ENCODE data around the gene RNF213.
"Not testable (repeated sequence)": the region's sequence is repeated elsewhere in the genome, so short reads cannot be mapped to it uniquely, and the experiment has no call there.

RNF213 gene

DNA sequence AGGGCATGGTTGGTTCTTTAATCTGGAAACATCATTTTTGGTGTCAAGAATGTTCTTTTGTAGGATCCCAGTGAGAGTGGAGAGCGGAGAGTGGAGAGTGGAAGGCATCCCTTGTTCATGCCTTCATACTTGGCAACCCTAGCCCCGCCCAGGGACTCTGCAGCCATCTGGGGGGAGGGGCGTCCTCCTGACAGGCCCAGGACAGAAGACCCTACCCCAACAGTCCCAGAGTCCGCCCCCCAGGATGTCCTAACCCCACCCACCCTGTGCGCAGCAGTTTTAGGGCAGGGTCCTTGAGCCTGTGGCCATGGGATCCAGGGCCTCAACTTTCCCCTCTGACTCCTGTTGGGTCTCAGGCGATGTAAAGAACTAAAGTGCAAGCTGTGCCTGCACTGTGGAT is 36.0 kb upstream of the RNF213 start:
- DNase-seq, result no peak

- DNase-seq, result no peak
Measured at GRCh38 chr17:80225230-80225629, 35.4 kb upstream of the RNF213 start.

- no peak for DNase-seq
Measured at GRCh38 chr17:80227156-80227555, 33.5 kb upstream of the RNF213 start.

DNA sequence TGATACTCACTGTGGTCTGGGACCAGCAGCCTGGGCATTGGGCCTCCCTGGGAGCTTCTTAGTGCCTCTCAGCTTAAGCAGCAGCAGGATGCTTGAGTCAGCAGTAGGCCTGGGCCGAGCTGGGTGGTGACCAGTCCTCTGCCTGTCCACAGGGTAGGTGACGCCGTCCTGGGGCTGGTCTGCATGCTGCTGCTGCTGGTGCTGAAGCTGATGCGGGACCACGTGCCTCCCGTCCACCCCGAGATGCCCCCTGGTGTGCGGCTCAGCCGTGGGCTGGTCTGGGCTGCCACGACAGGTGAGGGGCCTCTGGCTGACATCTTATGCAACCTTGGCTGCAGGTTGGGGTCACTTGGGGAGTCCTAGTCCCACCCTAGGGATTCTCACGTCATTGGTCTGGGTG is 33.0 kb upstream of the RNF213 start:
- DNase-seq, result no peak

- DNase-seq, result no peak
Measured at GRCh38 chr17:80228477-80228876, 32.2 kb upstream of the RNF213 start.

DNA sequence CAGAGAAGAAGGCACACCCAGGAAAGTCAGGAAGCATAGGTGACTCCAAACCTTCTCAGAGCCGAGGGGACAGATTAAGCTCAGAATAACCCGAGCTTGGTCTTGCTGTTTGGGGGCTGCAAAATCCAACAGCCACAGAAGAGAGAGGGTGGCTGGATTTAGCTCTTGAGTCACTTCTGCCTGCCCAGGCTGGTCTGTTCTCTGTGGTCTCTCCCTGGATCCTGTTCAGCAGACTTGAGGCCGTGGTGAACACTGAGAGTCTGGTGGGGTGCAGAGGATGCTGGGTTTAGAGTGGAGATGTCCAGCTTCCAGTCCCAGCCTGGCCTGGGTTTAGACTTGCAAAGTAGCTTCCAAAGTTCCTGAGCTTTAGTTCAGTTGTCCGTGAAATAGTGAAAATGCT is 31.6 kb upstream of the RNF213 start:
- no peak for DNase-seq

GRCh38 chr17:80232438-80232837 is 28.2 kb upstream of the RNF213 start:
- DNase-seq, result no peak

DNA sequence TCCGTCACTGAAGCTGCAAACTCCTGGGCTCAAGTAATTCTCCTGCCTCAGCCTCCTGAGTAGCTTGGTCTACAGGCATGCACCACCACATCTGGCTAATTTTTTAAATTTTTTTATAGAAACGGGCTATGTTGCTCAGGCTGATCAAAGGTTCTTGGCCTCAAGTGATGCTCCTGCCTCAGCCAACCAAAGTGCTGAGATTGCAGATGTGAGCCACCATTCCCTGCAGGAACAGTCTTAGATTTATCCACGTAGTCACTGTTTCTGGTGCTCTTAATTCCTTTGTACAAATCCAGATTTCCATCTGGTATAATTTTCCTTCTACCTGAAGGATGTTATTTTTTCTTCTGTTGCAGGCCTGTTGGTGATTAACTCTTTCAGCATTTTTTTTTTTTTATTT is 27.4 kb upstream of the RNF213 start:
- no peak for DNase-seq

DNA sequence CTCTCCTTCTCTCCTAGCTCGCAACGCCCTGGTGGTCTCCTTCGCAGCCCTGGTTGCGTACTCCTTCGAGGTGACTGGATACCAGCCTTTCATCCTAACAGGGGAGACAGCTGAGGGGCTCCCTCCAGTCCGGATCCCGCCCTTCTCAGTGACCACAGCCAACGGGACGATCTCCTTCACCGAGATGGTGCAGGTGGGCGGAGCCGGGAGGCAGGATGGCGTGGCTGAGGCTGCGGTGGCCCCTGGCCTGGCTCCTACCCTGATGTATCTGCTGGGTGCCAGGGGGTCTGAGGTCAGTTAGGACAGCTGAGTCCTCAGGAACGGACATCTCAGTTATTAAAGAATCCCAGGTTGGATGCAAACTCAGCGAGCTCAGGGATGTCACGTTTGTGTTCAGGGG is 23.7 kb upstream of the RNF213 start:
- no peak for DNase-seq

DNA sequence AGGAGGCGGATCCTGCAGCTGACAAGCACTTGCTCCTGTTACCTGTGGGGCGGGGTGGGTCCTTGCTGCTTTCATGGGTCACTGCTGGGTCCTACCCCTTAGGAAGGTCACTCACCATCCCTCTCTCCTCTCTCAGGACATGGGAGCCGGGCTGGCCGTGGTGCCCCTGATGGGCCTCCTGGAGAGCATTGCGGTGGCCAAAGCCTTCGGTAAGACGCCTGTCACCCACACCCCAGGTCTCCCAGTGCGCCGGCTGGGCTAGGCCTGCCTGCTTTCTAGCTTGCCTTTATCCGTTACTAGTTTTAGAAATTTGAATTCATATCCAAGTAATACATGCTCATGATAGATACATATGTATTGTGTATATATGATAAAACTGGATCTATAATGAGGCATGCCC is 23.3 kb upstream of the RNF213 start:
- DNase-seq, result no peak

GRCh38 chr17:80242505-80242904 is 18.1 kb upstream of the RNF213 start:
- no peak for DNase-seq

DNA sequence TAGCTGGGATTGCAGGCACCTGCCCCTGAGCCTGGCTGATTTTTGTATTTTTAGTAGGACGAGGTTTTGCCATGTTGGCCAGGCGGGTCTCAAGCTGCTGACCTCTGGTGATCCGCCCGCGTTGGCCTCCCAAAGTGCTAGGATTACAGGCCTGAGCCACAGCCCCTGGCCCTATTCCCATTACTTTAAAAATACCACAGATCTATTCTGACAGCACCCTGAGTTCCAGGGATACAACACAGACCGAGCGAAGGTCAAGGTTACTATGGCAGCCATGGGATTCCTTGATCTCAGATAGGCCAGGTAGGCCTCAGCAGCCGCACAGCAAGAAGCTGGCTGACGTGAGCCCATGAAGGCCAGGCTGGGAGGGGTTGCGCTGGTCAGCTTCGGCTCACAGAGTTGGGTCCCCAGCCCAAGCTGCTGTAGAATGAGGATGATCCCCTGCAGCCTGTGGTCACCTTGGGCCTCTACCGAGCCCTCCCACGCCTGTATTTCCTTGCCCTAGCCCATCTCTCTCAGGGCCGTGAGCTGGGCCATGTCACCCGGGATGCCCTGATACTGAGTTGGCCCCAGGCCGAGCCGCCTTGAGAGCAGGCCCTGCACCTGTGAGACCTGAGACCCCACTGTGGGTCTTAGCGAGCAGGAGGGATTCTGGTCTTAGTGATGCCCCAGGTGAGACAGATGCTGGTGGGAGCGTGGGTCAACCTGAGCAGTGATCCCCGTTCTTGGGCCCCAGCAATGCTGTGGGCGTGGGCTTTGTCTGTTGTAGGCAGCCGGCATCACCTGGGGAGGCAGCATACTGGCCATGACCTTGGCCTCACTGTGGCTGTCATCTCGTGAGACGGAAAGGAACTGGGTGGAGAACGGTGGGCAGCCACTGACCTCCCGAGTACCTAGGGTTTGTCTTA is 16.9 kb upstream of the RNF213 start:
- DNase-seq, result no peak

DNA sequence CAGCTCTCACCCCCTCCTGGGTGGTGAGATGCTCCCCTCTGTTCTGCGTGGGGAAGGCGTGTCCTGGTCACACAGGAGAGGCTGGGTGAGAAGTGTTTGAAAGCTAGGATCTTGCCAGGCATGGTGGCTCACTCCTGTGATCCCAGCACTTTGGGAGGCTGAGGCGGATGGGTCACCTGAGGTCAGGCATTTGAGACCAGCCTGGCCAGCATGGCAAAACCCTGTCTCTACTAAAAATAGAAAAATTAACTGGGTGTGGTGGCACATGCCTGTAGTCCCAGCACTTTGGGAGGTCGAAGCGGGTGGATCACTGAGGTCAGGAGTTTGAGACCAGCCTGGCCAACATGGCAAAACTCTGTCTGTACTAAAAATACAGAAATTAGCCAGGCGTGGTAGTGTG is 16.2 kb upstream of the RNF213 start:
- not testable (repeated sequence) for DNase-seq

- DNase-seq, result no peak
Measured at GRCh38 chr17:80244871-80245509, 15.7 kb upstream of the RNF213 start.

GRCh38 chr17:80245566-80246265 is 14.9 kb upstream of the RNF213 start:
- DNase-seq, result no peak

GRCh38 chr17:80246266-80246681 is 14.4 kb upstream of the RNF213 start:
- no peak for DNase-seq

DNA sequence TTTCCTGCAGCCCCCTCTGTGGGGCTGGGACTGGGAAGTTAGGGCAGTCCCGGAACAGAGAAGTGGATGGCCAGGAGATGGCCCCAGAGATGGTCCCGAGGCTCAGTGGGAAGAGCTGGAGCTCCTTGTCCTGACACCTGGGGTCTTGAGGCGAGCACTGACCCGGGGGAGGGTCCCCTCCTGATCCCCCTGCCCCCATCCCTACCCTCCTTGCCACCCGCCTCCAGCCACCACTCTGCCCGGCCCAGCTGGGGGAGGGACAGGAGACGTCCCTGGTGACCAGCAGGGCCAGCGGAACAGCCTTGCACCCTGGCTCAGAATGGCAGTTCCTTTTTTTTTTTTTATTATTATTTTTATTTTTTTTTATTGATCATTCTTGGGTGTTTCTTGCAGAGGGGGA is 13.9 kb upstream of the RNF213 start:
- no peak for DNase-seq

DNA sequence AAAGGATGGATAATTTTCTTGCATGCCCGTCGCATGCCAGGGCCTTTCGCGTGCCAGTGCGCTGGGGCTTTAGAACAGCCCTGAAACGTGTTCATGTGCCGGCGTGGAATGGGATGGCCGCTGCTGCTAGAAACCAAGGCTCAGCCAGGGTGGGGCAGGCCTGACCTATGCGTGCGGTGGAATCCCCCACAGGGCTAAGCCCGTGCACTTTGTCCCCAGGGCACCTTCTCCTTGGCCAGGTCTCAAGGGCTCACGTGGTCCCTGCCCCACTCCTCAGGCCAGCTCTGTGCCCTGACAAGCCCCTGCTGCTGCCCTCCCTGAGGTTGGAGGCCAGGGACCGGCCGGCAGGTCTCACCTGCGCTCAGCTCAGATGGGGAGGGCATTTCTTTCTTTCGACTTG is 13.1 kb upstream of the RNF213 start:
- no peak for DNase-seq

- no peak for DNase-seq
Measured at GRCh38 chr17:80248001-80248893, 12.4 kb upstream of the RNF213 start.

DNA sequence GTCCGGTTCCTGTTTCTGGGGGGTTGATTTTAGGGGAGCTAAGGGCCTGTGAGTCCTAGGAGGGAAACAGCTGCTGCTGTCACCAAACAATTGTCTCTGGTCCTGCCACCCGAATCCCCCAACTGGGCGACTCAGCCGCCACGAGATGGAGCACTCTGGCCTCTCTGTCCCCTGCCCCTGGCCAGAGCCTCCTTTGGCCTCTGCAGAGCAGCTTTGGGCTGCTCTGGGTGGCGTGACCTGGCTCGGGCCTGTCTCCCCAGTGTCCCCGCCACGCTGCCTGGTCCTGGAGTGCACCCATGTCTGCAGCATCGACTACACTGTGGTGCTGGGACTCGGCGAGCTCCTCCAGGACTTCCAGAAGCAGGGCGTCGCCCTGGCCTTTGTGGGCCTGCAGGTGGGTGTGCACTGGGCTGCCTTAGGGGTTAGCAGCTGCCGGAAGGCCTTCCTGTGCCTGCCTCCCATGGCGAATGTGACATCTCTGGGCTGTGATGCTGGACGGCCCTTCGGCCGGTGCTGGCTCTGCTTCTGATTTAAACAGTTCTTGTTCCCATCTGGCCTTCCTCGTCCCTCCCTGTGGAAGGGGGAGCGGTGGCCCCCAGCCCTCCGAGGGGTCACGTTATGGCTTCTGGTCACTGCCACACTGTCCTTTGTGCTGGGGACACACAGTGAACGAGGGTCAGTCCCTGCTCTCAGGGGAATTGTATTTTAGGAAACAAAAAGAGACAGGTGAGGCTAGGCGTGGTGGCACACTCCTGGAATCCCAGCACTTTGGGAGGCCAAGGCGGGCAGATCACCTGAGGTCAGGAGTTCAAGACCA is 11.6 kb upstream of the RNF213 start:
- DNase-seq, result no peak

DNA sequence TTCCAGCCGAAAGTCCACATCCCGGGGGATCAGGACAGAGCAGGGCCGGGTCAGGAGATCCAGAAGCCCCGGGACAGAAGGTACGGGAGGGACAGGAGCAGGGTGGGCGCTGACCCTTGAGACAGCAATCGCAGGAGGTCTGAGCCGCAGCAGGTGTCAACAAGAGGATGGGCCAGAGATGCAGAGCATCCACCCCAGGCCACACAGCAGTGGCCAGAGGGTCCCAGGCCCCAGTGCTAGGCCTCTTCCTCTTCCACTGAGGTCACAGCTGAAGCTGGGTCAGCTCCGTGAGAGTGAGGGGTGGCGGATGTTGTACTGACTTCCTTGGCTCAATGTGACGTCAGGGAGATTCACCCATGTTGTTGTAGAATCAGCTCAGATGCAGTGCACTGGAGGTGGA is 8.7 kb upstream of the RNF213 start:
- DNase-seq, result no peak

GRCh38 chr17:80252871-80253270 is 7.8 kb upstream of the RNF213 start:
- no peak for DNase-seq

All from SW 1271 (cell line).